Neural progenitor cell (in vitro differentiated cells): ENCODE data around the gene OR5B17. TPM values are rescaled to one million over a fixed set of nuclear protein-coding genes. Genes with fewer than 3 reads are reported as not detected.

Source experiments
- DNase-seq: peaks from one replicate; pipeline ENCODE4 v3.0.0-alpha.2; 2016; ENCODE audit warnings: low spot score
- H2AFZ ChIP-seq: fragments of 200-600 bp; sonication (generic); replicated peaks from 2 replicates; pipeline ENCODE4 v1.6.1; 2016; ENCODE audit warnings: antibody characterized with exemption
- H3F3A ChIP-seq: fragments of 200-600 bp; sonication (generic); 2 replicates; pipeline ENCODE4 v1.6.1; 2016; ENCODE audit warnings: antibody characterized with exemption, low read depth
- H3K27ac ChIP-seq: fragments of 200-600 bp; sonication (generic); 2 replicates; pipeline ENCODE4 v1.5.1; 2016; ENCODE audit warnings: mild to moderate bottlenecking
- H3K27me3 ChIP-seq: fragments of 200-600 bp; sonication (generic); 2 replicates; pipeline ENCODE4 v1.6.1; 2016; ENCODE audit warnings: mild to moderate bottlenecking, moderate library complexity
- H3K36me3 ChIP-seq: fragments of 200-600 bp; sonication (generic); 2 replicates; pipeline ENCODE4 v1.5.1; 2016
- H3K4me1 ChIP-seq: fragments of 200-600 bp; sonication (generic); 2 replicates; pipeline ENCODE4 v1.6.1; 2016; ENCODE audit warnings: mixed run types
- H3K4me2 ChIP-seq: fragments of 200-600 bp; sonication (generic); 2 replicates; pipeline ENCODE4 v1.6.1; 2016
- H3K4me3 ChIP-seq: fragments of 200-600 bp; sonication (generic); 2 replicates; pipeline ENCODE4 v1.5.1; 2016
- H3K79me2 ChIP-seq: fragments of 200-600 bp; sonication (generic); 2 replicates; pipeline ENCODE4 v1.6.1; 2016; ENCODE audit warnings: low read depth
- H3K9ac ChIP-seq: fragments of 200-600 bp; sonication (generic); 2 replicates; pipeline ENCODE4 v1.6.1; 2016
- H3K9me3 ChIP-seq: fragments of 200-600 bp; sonication (generic); 2 replicates; pipeline ENCODE4 v1.5.1; 2016; ENCODE audit warnings: low read depth
- H4K20me1 ChIP-seq: fragments of 200-600 bp; sonication (generic); 2 replicates; pipeline ENCODE4 v1.6.1; 2016; ENCODE audit warnings: low read depth
- H3K27ac Mint-ChIP-seq: 3 replicates; pipeline ENCODE4 v1.8.0; 2021; ENCODE audit warnings: mixed read lengths
- H3K27me3 Mint-ChIP-seq: 2 replicates; pipeline ENCODE4 v1.8.0; 2022; ENCODE audit warnings: low read depth, mild to moderate bottlenecking, inconsistent platforms, moderate library complexity, mixed read lengths; ENCODE audit not compliant: insufficient read depth
- H3K36me3 Mint-ChIP-seq: 3 replicates; pipeline ENCODE4 v1.8.0; 2021; ENCODE audit warnings: mixed read lengths
- H3K4me1 Mint-ChIP-seq: 3 replicates; pipeline ENCODE4 v1.8.0; 2021; ENCODE audit warnings: mixed read lengths
- H3K4me3 Mint-ChIP-seq: 3 replicates; pipeline ENCODE4 v1.8.0; 2021; ENCODE audit warnings: mild to moderate bottlenecking, moderate library complexity, mixed read lengths
- H3K9me3 Mint-ChIP-seq: 3 replicates; pipeline ENCODE4 v1.8.0; 2020; ENCODE audit warnings: mixed read lengths
- CTCF ChIP-seq: fragments of 200-600 bp; sonication (generic); IDR thresholded peaks from 2 replicates; pipeline ENCODE4 v1.5.1; 2017; ENCODE audit warnings: antibody characterized with exemption, mild to moderate bottlenecking
- EZH2 ChIP-seq: fragments of 200-600 bp; sonication (generic); IDR thresholded peaks from 2 replicates; pipeline ENCODE4 v1.6.1; 2017; ENCODE audit warnings: antibody characterized with exemption, mild to moderate bottlenecking, moderate library complexity
- EZH2phosphoT487 ChIP-seq: fragments of 200-600 bp; sonication (generic); IDR thresholded peaks from 2 replicates; pipeline ENCODE4 v1.6.1; 2017; ENCODE audit warnings: antibody characterized with exemption
- total RNA-seq: library from RNA; depleted of rRNA; stranded (reverse); fragments of >200 nt; gene quantifications from 2 replicates; pipeline ENCODE4 v1.2.3, GENCODE V29; 2015; ENCODE audit warnings: low replicate concordance

The OR5B17 gene
- total RNA-seq, 1 donor from 2014 or later = not detected

GRCh38 chr11:58394195-58394594 is 35.3 kb upstream of the OR5B17 start:
- Mint-ChIP-seq H3K4me3 (no peak overlapping the region), H3K27me3 (no peaks in the 10 kb centered on the region), H3K9me3 (peaks cover 13% of the 10 kb centered on the region), H3K4me1 (no peaks in the 10 kb centered on the region), H3K36me3 (no peaks in the 10 kb centered on the region), H3K27ac (no peak overlapping the region)
- Histone ChIP-seq H3K4me1 (no peaks in the 10 kb centered on the region), H2AFZ (no peak overlapping the region), H3K9ac (no peak overlapping the region), H4K20me1 (no peaks in the 10 kb centered on the region), H3K4me3 (no peak overlapping the region), H3K27me3 (no peaks in the 10 kb centered on the region), H3K4me2 (no peak overlapping the region), H3F3A (no peaks in the 10 kb centered on the region), H3K27ac (no peak overlapping the region), H3K79me2 (no peaks in the 10 kb centered on the region), H3K36me3 (no peaks in the 10 kb centered on the region), H3K9me3 (peaks cover 6% of the 10 kb centered on the region)
- DNase-seq = no peak
- TF ChIP-seq CTCF (no peak), EZH2 (no peak), EZH2phosphoT487 (no peak)

- H2AFZ ChIP-seq = no peak overlapping the region
- H3F3A ChIP-seq = no peaks in the 10 kb centered on the region
- no peaks in the 10 kb centered on the region for H3K36me3 ChIP-seq
- peaks cover 6% of the 10 kb centered on the region for H3K9me3 ChIP-seq
- Mint-ChIP-seq H3K4me1 (no peaks in the 10 kb centered on the region), H3K4me3 (no peak overlapping the region), H3K36me3 (no peaks in the 10 kb centered on the region), H3K27ac (no peak overlapping the region), H3K9me3 (peaks cover 13% of the 10 kb centered on the region), H3K27me3 (no peaks in the 10 kb centered on the region)
- DNase-seq = no peak
- H3K27ac ChIP-seq = no peak overlapping the region
- H3K27me3 ChIP-seq = no peaks in the 10 kb centered on the region
- no peak overlapping the region for H3K4me2 ChIP-seq
- H3K4me3 ChIP-seq = no peak overlapping the region
- no peak overlapping the region for H3K9ac ChIP-seq
- H3K4me1 ChIP-seq = no peaks in the 10 kb centered on the region
- no peaks in the 10 kb centered on the region for H4K20me1 ChIP-seq
- H3K79me2 ChIP-seq = no peaks in the 10 kb centered on the region
- TF ChIP-seq EZH2phosphoT487 (no peak), EZH2 (no peak), CTCF (no peak)
These were observed 33.9 kb upstream of the OR5B17 start for GRCh38 chr11:58392746-58393145.

GRCh38 chr11:58391879-58392278 is 33.0 kb upstream of the OR5B17 start:
- Histone ChIP-seq H3K9me3 (peaks cover 6% of the 10 kb centered on the region), H2AFZ (no peak overlapping the region), H3K27me3 (no peaks in the 10 kb centered on the region), H3K36me3 (no peaks in the 10 kb centered on the region), H3K9ac (no peak overlapping the region), H3K4me1 (no peaks in the 10 kb centered on the region), H4K20me1 (no peaks in the 10 kb centered on the region), H3K4me2 (no peak overlapping the region), H3K79me2 (no peaks in the 10 kb centered on the region), H3K4me3 (no peak overlapping the region), H3F3A (no peaks in the 10 kb centered on the region), H3K27ac (no peak overlapping the region)
- Mint-ChIP-seq H3K4me3 (no peak overlapping the region), H3K9me3 (peaks cover 13% of the 10 kb centered on the region), H3K4me1 (no peaks in the 10 kb centered on the region), H3K36me3 (no peaks in the 10 kb centered on the region), H3K27ac (no peak overlapping the region), H3K27me3 (no peaks in the 10 kb centered on the region)
- no peak for TF ChIP-seq EZH2
- no peak for TF ChIP-seq CTCF
- TF ChIP-seq EZH2phosphoT487 = no peak
- DNase-seq = no peak
